GM06990 (cell line): ENCODE measurements around the gene TRAF3.
"Not testable (repeated sequence)": the region's sequence is repeated elsewhere in the genome, so short reads cannot be mapped to it uniquely, and the experiment has no call there.

ENCODE experiments used
- DNase-seq: peaks from one replicate; pipeline ENCODE4 v3.0.0-alpha.2; 2011; ENCODE audit not compliant: insufficient read length; ENCODE audit errors: extremely low read depth
- H3K27me3 ChIP-seq: replicated peaks from 2 replicates; pipeline ENCODE4 v1.6.0; 2011; ENCODE audit warnings: low read length; ENCODE audit not compliant: control insufficient read depth, insufficient read depth
- H3K36me3 ChIP-seq: 2 replicates; pipeline ENCODE4 v1.5.1; 2011; ENCODE audit warnings: low read length; ENCODE audit not compliant: control insufficient read depth, insufficient read depth
- H3K4me3 ChIP-seq: replicated peaks from 2 replicates; pipeline ENCODE4 v1.5.1; 2011; ENCODE audit warnings: low read depth, mild to moderate bottlenecking, control low read depth, low read length
- CTCF ChIP-seq: IDR thresholded peaks from 2 replicates; pipeline ENCODE4 v1.5.1; 2011; ENCODE audit warnings: low read length, control low read depth, mild to moderate bottlenecking, inconsistent platforms; ENCODE audit not compliant: insufficient read depth, poor library complexity, severe bottlenecking

The TRAF3 gene

GRCh38 chr14:102923201-102923924 lies 146.1 kb downstream of the TRAF3 start:
- Histone ChIP-seq H3K4me3 (peak overlapping the region; percentile 21), H3K36me3 (no peaks in the 10 kb centered on the region), H3K27me3 (peaks cover 1% of the 10 kb centered on the region; the same call in 1 of the 2 replicates)
- no peak for TF ChIP-seq CTCF
- no peak for DNase-seq

GRCh38 chr14:102923925-102924486 lies 146.8 kb downstream of the TRAF3 start:
- Histone ChIP-seq H3K27me3 (peaks cover 1% of the 10 kb centered on the region; the same call in 1 of the 2 replicates), H3K4me3 (no peak overlapping the region), H3K36me3 (no peaks in the 10 kb centered on the region)
- TF ChIP-seq CTCF = no peak
- no peak for DNase-seq

GRCh38 chr14:102924632-102925588 lies 147.7 kb downstream of the TRAF3 start:
- DNase-seq = no peak
- TF ChIP-seq CTCF = no peak
- Histone ChIP-seq H3K36me3 (no peaks in the 10 kb centered on the region), H3K4me3 (no peak overlapping the region), H3K27me3 (peaks cover 1% of the 10 kb centered on the region; the same call in 1 of the 2 replicates)

GRCh38 chr14:102925646-102926045 lies 148.4 kb downstream of the TRAF3 start:
- peaks cover 1% of the 10 kb centered on the region; the same call in 1 of the 2 replicates for H3K27me3 ChIP-seq
- no peak for DNase-seq
- no peak overlapping the region for H3K4me3 ChIP-seq
- H3K36me3 ChIP-seq = no peaks in the 10 kb centered on the region
- TF ChIP-seq CTCF = no peak

GRCh38 chr14:102926104-102926503 lies 148.9 kb downstream of the TRAF3 start:
- H3K4me3 ChIP-seq = no peak overlapping the region
- H3K27me3 ChIP-seq = peaks cover 1% of the 10 kb centered on the region; the same call in 1 of the 2 replicates
- no peak for DNase-seq
- no peak for TF ChIP-seq CTCF
- no peaks in the 10 kb centered on the region for H3K36me3 ChIP-seq

- H3K4me3 ChIP-seq, H3K27me3 ChIP-seq, DNase-seq, H3K36me3 ChIP-seq: not testable (repeated sequence)
Observed at GRCh38 chr14:102926840-102927239, 149.6 kb downstream of the TRAF3 start.
